Measurements from ENCODE around the gene FERMT3. TPM values are rescaled to one million over a fixed set of nuclear protein-coding genes. Genes with fewer than 3 reads are reported as not detected.

The FERMT3 gene
- 3.9 and 10.2 TPM in 2 replicates for total RNA-seq

GRCh38 chr11:64206457-64207255, at the start of gene FERMT3:
TSS of gene FERMT3 (plus strand) at chr11:64206721. CDS start at chr11:64207365, 644 bp downstream.

GRCh38 chr11:64165842-64166635, 40.5 kb upstream of the FERMT3 start, which contains the start of gene MACROD1:
TSS of gene MACROD1 (minus strand) at chr11:64166113. CDS start at chr11:64165994, 119 bp downstream.

GRCh38 chr11:64185693-64186491, 20.6 kb upstream of the FERMT3 start, which contains the start of gene STIP1:
TSS of gene STIP1 (plus strand) at chr11:64186171. CDS start at chr11:64186262, 91 bp downstream.

GRCh38 chr11:64225608-64226506, 19.3 kb downstream of the FERMT3 start, which contains the start of the genes NUDT22 and TRPT1:
TSS of gene NUDT22 (plus strand) at chr11:64226274. CDS start at chr11:64226653, 379 bp downstream.
TSS of gene TRPT1 (minus strand) at chr11:64226186. CDS start at chr11:64225860, 326 bp downstream.

GRCh38 chr11:64230171-64230984, 23.9 kb downstream of the FERMT3 start, which contains the start of gene DNAJC4:
TSS of gene DNAJC4 (plus strand) at chr11:64230548. CDS start at chr11:64230855, 307 bp downstream.

GRCh38 chr11:64233913-64234586, 27.5 kb downstream of the FERMT3 start, which contains the start of gene VEGFB:
TSS of gene VEGFB (plus strand) at chr11:64234584. CDS start at chr11:64234834, 250 bp downstream.

GRCh38 chr11:64240435-64241240, 34.1 kb downstream of the FERMT3 start, which contains the start of gene FKBP2:
TSS of gene FKBP2 (plus strand) at chr11:64241095. CDS start at chr11:64242388, 1,293 bp downstream.

GRCh38 chr11:64246871-64247728, 40.6 kb downstream of the FERMT3 start, which contains the start of gene PPP1R14B:
TSS of gene PPP1R14B (minus strand) at chr11:64246943. CDS start at chr11:64246673, 270 bp downstream.

GRCh38 chr11:64251016-64251752, 44.7 kb downstream of the FERMT3 start, which contains the start of gene PLCB3:
TSS of gene PLCB3 (plus strand) at chr11:64251530. CDS start at chr11:64251650, 120 bp downstream.

Other genes starting within 250 kb of the FERMT3 start
- 287 and 329 TPM in 2 replicates for gene COX8A, start 232.1 kb upstream of the FERMT3 start, total RNA-seq
- 38.7 and 55.8 TPM in 2 replicates for gene OTUB1, start 220.3 kb upstream of the FERMT3 start, total RNA-seq
- 0.44 TPM in 1 of 2 replicates, not detected in the other for gene FLRT1, start 170.8 kb upstream of the FERMT3 start, total RNA-seq
- gene MACROD1, start 40.6 kb upstream of the FERMT3 start, total RNA-seq: 4.3 and 15.8 TPM in 2 replicates
- gene STIP1, start 20.6 kb upstream of the FERMT3 start, total RNA-seq: 244 and 265 TPM in 2 replicates
- 47.5 and 50.7 TPM in 2 replicates for gene TRPT1, start 19.5 kb downstream of the FERMT3 start, total RNA-seq
- gene NUDT22, start 19.6 kb downstream of the FERMT3 start, total RNA-seq: 71.6 and 79.7 TPM in 2 replicates
- 7.6 and 7.7 TPM in 2 replicates for gene DNAJC4, start 23.8 kb downstream of the FERMT3 start, total RNA-seq
- gene VEGFB, start 27.9 kb downstream of the FERMT3 start, total RNA-seq: 29.3 and 57.1 TPM in 2 replicates
- gene FKBP2, start 34.4 kb downstream of the FERMT3 start, total RNA-seq: 35.2 and 94.5 TPM in 2 replicates
- 141 and 291 TPM in 2 replicates for gene PPP1R14B, start 40.2 kb downstream of the FERMT3 start, total RNA-seq
- gene PLCB3, start 44.8 kb downstream of the FERMT3 start, total RNA-seq: 27.6 and 105 TPM in 2 replicates
- 63.9 and 69.3 TPM in 2 replicates for gene BAD, start 77.9 kb downstream of the FERMT3 start, total RNA-seq
- 14.7 and 18.0 TPM in 2 replicates for gene GPR137, start 79.1 kb downstream of the FERMT3 start, total RNA-seq
- under 0.01 TPM in 1 of 2 replicates, not detected in the other for gene KCNK4, start 84.6 kb downstream of the FERMT3 start, total RNA-seq
- gene CATSPERZ, start 93.6 kb downstream of the FERMT3 start, total RNA-seq: 0.44 TPM in 1 of 2 replicates, not detected in the other
- gene ESRRA, start 98.8 kb downstream of the FERMT3 start, total RNA-seq: 23.2 and 36.2 TPM in 2 replicates
- gene TRMT112, start 110.8 kb downstream of the FERMT3 start, total RNA-seq: 167 and 197 TPM in 2 replicates
- gene PRDX5, start 111.4 kb downstream of the FERMT3 start, total RNA-seq: 124 and 331 TPM in 2 replicates
- gene CCDC88B, start 133.5 kb downstream of the FERMT3 start, total RNA-seq: 0.66 and 1.4 TPM in 2 replicates
- gene RPS6KA4, start 152.4 kb downstream of the FERMT3 start, total RNA-seq: 38.3 and 101 TPM in 2 replicates